NCI-H510A treated with DMSO at 0.1 percent for 48 hours (cell line): ENCODE measurements around the gene SPRR2G.
"Not testable (repeated sequence)": the region's sequence is repeated elsewhere in the genome, so short reads cannot be mapped to it uniquely, and the experiment has no call there.

ENCODE experiments used
- DNase-seq: peaks from one replicate; lab custom pipeline; 2025; lab: John Stamatoyannopoulos, UW

The SPRR2G gene

GRCh38 chr1:153150846-153151245 is at the start of gene SPRR2G:
SPRR2G (minus strand) TSS chr1:153150890; CDS start chr1:153150110, 780 bp downstream.
- no peak for DNase-seq

- DNase-seq: no peak
These were observed 44.5 kb upstream of the SPRR2G start for GRCh38 chr1:153195216-153195615.

- no peak for DNase-seq
These were observed 43.8 kb upstream of the SPRR2G start for GRCh38 chr1:153194331-153195050.

GRCh38 chr1:153192697-153193096 is 42.0 kb upstream of the SPRR2G start:
- no peak for DNase-seq

GRCh38 chr1:153190373-153190772 is 39.7 kb upstream of the SPRR2G start:
- no peak for DNase-seq

GRCh38 chr1:153188301-153188700 is 37.6 kb upstream of the SPRR2G start:
- DNase-seq: not testable (repeated sequence)

GRCh38 chr1:153180556-153180955 is 29.9 kb upstream of the SPRR2G start:
- no peak for DNase-seq

GRCh38 chr1:153178922-153179321 is 28.2 kb upstream of the SPRR2G start:
- DNase-seq: no peak

GRCh38 chr1:153174624-153175023 is 23.9 kb upstream of the SPRR2G start:
- no peak for DNase-seq

GRCh38 chr1:153168686-153169085 is 18.0 kb upstream of the SPRR2G start:
- no peak for DNase-seq

- DNase-seq: no peak
These were observed 4.9 kb upstream of the SPRR2G start for GRCh38 chr1:153155541-153155940.

- no peak for DNase-seq
These were observed 1.8 kb upstream of the SPRR2G start for GRCh38 chr1:153152481-153152880.

GRCh38 chr1:153141377-153141776 is 9.3 kb downstream of the SPRR2G start:
- no peak for DNase-seq

- no peak for DNase-seq
These were observed 10.2 kb downstream of the SPRR2G start for GRCh38 chr1:153140484-153140883.

- DNase-seq: no peak
These were observed 16.9 kb downstream of the SPRR2G start for GRCh38 chr1:153133743-153134142.

- DNase-seq: no peak
These were observed 17.4 kb downstream of the SPRR2G start for GRCh38 chr1:153133267-153133666.

- not testable (repeated sequence) for DNase-seq
These were observed 22.0 kb downstream of the SPRR2G start for GRCh38 chr1:153128688-153129087.

GRCh38 chr1:153127296-153127695 is 23.4 kb downstream of the SPRR2G start:
- DNase-seq: no peak

GRCh38 chr1:153125536-153125935 is 25.2 kb downstream of the SPRR2G start:
- no peak for DNase-seq

GRCh38 chr1:153123793-153124192 is 26.9 kb downstream of the SPRR2G start:
- not testable (repeated sequence) for DNase-seq

- peak; percentile 79 for DNase-seq
These were observed 27.8 kb downstream of the SPRR2G start for GRCh38 chr1:153122831-153123421.

GRCh38 chr1:153120945-153121344 is 29.7 kb downstream of the SPRR2G start:
- no peak for DNase-seq

- no peak for DNase-seq
These were observed 31.2 kb downstream of the SPRR2G start for GRCh38 chr1:153119491-153119971.

- not testable (repeated sequence) for DNase-seq
These were observed 35.4 kb downstream of the SPRR2G start for GRCh38 chr1:153115264-153115663.
